ENCODE data around the gene OGFOD1. TPM values are rescaled to one million over a fixed set of nuclear protein-coding genes. Genes with fewer than 3 reads are reported as not detected.

Gene OGFOD1
- total and polyA plus RNA-seq, 2 experiments from 2014 or later, result 74.5 to 76.3 TPM

DNA sequence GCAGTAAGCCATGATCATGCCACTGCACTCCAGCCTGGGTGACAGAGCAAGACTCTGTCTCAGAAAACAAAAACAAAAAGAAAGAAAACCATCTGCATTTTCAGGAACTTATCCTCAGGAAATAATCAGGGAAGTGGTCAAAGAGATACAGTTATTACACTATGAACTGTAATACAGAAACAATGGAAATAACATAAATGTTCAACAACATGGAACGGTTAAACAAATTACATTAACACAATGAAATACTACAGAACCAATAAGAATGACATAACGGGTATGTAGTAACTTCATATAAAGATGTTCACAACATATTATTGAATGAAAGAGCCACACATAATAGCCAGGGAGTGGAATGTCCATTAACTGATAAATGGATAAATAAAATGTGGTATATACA, 61.7 kb downstream of the OGFOD1 start:
- DNase-seq (ENCODE audit: low spot score) (no peak), ATAC-seq (no peak)
- TF ChIP-seq ZNF331 (CRISPR knock-in tag; IDR thresholded peaks at IDR 0.05; ENCODE audit: low read depth), result no peak
- TF ChIP-seq, protein P1, sequence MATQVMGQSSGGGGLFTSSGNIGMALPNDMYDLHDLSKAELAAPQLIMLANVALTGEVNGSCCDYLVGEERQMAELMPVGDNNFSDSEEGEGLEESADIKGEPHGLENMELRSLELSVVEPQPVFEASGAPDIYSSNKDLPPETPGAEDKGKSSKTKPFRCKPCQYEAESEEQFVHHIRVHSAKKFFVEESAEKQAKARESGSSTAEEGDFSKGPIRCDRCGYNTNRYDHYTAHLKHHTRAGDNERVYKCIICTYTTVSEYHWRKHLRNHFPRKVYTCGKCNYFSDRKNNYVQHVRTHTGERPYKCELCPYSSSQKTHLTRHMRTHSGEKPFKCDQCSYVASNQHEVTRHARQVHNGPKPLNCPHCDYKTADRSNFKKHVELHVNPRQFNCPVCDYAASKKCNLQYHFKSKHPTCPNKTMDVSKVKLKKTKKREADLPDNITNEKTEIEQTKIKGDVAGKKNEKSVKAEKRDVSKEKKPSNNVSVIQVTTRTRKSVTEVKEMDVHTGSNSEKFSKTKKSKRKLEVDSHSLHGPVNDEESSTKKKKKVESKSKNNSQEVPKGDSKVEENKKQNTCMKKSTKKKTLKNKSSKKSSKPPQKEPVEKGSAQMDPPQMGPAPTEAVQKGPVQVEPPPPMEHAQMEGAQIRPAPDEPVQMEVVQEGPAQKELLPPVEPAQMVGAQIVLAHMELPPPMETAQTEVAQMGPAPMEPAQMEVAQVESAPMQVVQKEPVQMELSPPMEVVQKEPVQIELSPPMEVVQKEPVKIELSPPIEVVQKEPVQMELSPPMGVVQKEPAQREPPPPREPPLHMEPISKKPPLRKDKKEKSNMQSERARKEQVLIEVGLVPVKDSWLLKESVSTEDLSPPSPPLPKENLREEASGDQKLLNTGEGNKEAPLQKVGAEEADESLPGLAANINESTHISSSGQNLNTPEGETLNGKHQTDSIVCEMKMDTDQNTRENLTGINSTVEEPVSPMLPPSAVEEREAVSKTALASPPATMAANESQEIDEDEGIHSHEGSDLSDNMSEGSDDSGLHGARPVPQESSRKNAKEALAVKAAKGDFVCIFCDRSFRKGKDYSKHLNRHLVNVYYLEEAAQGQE (IDR thresholded peaks at IDR 0.05; ENCODE audit: unreplicated experiment), result no peak
- TF ChIP-seq, protein P2, sequence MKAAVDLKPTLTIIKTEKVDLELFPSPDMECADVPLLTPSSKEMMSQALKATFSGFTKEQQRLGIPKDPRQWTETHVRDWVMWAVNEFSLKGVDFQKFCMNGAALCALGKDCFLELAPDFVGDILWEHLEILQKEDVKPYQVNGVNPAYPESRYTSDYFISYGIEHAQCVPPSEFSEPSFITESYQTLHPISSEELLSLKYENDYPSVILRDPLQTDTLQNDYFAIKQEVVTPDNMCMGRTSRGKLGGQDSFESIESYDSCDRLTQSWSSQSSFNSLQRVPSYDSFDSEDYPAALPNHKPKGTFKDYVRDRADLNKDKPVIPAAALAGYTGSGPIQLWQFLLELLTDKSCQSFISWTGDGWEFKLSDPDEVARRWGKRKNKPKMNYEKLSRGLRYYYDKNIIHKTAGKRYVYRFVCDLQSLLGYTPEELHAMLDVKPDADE (IDR thresholded peaks at IDR 0.05), result no peak
- TF ChIP-seq STAT1 (IDR thresholded peaks at IDR 0.05; ENCODE audit: unreplicated experiment), result no peak
- TF ChIP-seq EZH2 (IDR thresholded peaks at IDR 0.05; ENCODE audit: low read depth, unreplicated experiment), result no peak
- H3F3A ChIP-seq (replicated peaks; ENCODE audit: low read depth), result no peaks in the 10 kb centered on the region
- Mint-ChIP-seq H3K36me3 (ENCODE audit: low read depth) (peaks cover 3% of the 10 kb centered on the region; the same call in 1 of the 3 replicates), H3K27ac (no peak overlapping the region), H3K4me1 (no peaks in the 10 kb centered on the region; the same call in 2 of the 3 replicates), H3K4me3 (no peak overlapping the region), H3K27me3 (ENCODE audit: insufficient read depth, low read depth, poor library complexity) (no peaks in the 10 kb centered on the region), H3K9me3 (no peaks in the 10 kb centered on the region)
- no peak overlapping the region for H2AFZ ChIP-seq
- H3K4me3 ChIP-seq, result no peak overlapping the region
- peaks cover 3% of the 10 kb centered on the region; the same call in 1 of the 2 replicates for H3K4me1 ChIP-seq (ENCODE audit: insufficient read depth)
- peaks cover under 1% of the 10 kb centered on the region; the same call in 1 of the 2 replicates for H3K79me2 ChIP-seq (replicated peaks; ENCODE audit: insufficient read depth)
- H3K9me2 ChIP-seq (ENCODE audit: insufficient read depth), result no peaks in the 10 kb centered on the region
- H3K27me3 ChIP-seq (ENCODE audit: insufficient read depth), result no peaks in the 10 kb centered on the region
- H4K20me1 ChIP-seq (replicated peaks; ENCODE audit: insufficient read depth), result no peaks in the 10 kb centered on the region; the same call in 1 of the 2 replicates
- H3K4me2 ChIP-seq, result no peak overlapping the region
- no peak overlapping the region for H3K27ac ChIP-seq (ENCODE audit: low read depth)
- H3K36me3 ChIP-seq (ENCODE audit: insufficient read depth), result no peaks in the 10 kb centered on the region

GRCh38 chr16:56513972-56514371, 62.6 kb downstream of the OGFOD1 start:
- DNase-seq (ENCODE audit: low spot score) (peak; percentile 70), ATAC-seq (peak; percentile 76)
- H3F3A ChIP-seq (replicated peaks; ENCODE audit: low read depth), result no peaks in the 10 kb centered on the region
- H3K27ac ChIP-seq (ENCODE audit: low read depth), result no peak overlapping the region
- no peak overlapping the region for H3K4me3 ChIP-seq
- H3K36me3 ChIP-seq (ENCODE audit: insufficient read depth), result no peaks in the 10 kb centered on the region
- Mint-ChIP-seq H3K4me1 (no peaks in the 10 kb centered on the region; the same call in 2 of the 3 replicates), H3K27me3 (ENCODE audit: insufficient read depth, low read depth, poor library complexity) (no peaks in the 10 kb centered on the region), H3K4me3 (no peak overlapping the region), H3K27ac (no peak overlapping the region), H3K9me3 (no peaks in the 10 kb centered on the region), H3K36me3 (ENCODE audit: low read depth) (peaks cover 3% of the 10 kb centered on the region; the same call in 1 of the 3 replicates)
- no peak overlapping the region for H3K4me2 ChIP-seq
- H4K20me1 ChIP-seq (replicated peaks; ENCODE audit: insufficient read depth), result no peaks in the 10 kb centered on the region; the same call in 1 of the 2 replicates
- no peak for TF ChIP-seq STAT1 (IDR thresholded peaks at IDR 0.05; ENCODE audit: unreplicated experiment)
- TF ChIP-seq, protein P1 (IDR thresholded peaks at IDR 0.05; ENCODE audit: unreplicated experiment), result no peak
- TF ChIP-seq CTCF (conservative IDR thresholded peaks at IDR 0.05; ENCODE audit: low read depth in 2 of 2), result peak; percentile 76 to 88
- TF ChIP-seq ZNF331 (CRISPR knock-in tag; IDR thresholded peaks at IDR 0.05; ENCODE audit: low read depth), result no peak
- H3K4me1 ChIP-seq (ENCODE audit: insufficient read depth), result peaks cover 3% of the 10 kb centered on the region; the same call in 1 of the 2 replicates
- H3K79me2 ChIP-seq (replicated peaks; ENCODE audit: insufficient read depth), result peaks cover 3% of the 10 kb centered on the region; the same call in 1 of the 2 replicates
- H2AFZ ChIP-seq, result no peak overlapping the region
- no peaks in the 10 kb centered on the region for H3K9me2 ChIP-seq (ENCODE audit: insufficient read depth)
- H3K27me3 ChIP-seq (ENCODE audit: insufficient read depth), result no peaks in the 10 kb centered on the region
